GM18502 (cell line): ENCODE data around the gene MRPS35.
A peak's percentile ranks its signal among the peaks of the same experiment; 100 is the strongest.
"Not testable (repeated sequence)": the region's sequence is repeated elsewhere in the genome, so short reads cannot be mapped to it uniquely, and the experiment has no call there.

ENCODE experiments used
- ATAC-seq: cut with Tn5 transposase; IDR thresholded peaks from one replicate; pipeline ENCODE4 v1.9.1; 2021; ENCODE audit warnings: mild to moderate bottlenecking; ENCODE audit not compliant: unreplicated experiment, poor library complexity

MRPS35 gene

GRCh38 chr12:27707216-27707615, 3.4 kb upstream of the MRPS35 start:
- ATAC-seq = no peak

GRCh38 chr12:27709212-27709931, 1.3 kb upstream of the MRPS35 start:
- no peak for ATAC-seq

- peak; percentile 52 for ATAC-seq
Observed at GRCh38 chr12:27709932-27710591, 570 bp upstream of the MRPS35 start.

GRCh38 chr12:27711317-27711682, 668 bp downstream of the MRPS35 start:
- ATAC-seq = peak; percentile 26

- ATAC-seq = no peak
Observed at GRCh38 chr12:27711967-27712366, 1.3 kb downstream of the MRPS35 start.

GRCh38 chr12:27723212-27723611, 12.6 kb downstream of the MRPS35 start:
- no peak for ATAC-seq

GRCh38 chr12:27730097-27730588, 19.5 kb downstream of the MRPS35 start:
- ATAC-seq = no peak

- peak; percentile 52 for ATAC-seq
Observed at GRCh38 chr12:27732281-27732680, 21.6 kb downstream of the MRPS35 start.

GRCh38 chr12:27733052-27733656, 22.5 kb downstream of the MRPS35 start:
- peak; percentile 79 for ATAC-seq

- no peak for ATAC-seq
Observed at GRCh38 chr12:27733791-27734190, 23.2 kb downstream of the MRPS35 start.

- not testable (repeated sequence) for ATAC-seq
Observed at GRCh38 chr12:27734321-27734720, 23.7 kb downstream of the MRPS35 start.

GRCh38 chr12:27743601-27744000, 33.0 kb downstream of the MRPS35 start:
- ATAC-seq = no peak

GRCh38 chr12:27745734-27746133, 35.1 kb downstream of the MRPS35 start:
- ATAC-seq = not testable (repeated sequence)

- ATAC-seq = no peak
Observed at GRCh38 chr12:27747111-27747820, 36.6 kb downstream of the MRPS35 start.

- ATAC-seq = no peak
Observed at GRCh38 chr12:27751386-27752047, 40.9 kb downstream of the MRPS35 start.

- no peak for ATAC-seq
Observed at GRCh38 chr12:27754795-27755194, 44.2 kb downstream of the MRPS35 start.

- ATAC-seq = no peak
Observed at GRCh38 chr12:27756670-27757195, 46.1 kb downstream of the MRPS35 start.

- ATAC-seq = no peak
Observed at GRCh38 chr12:27762757-27763156, 52.1 kb downstream of the MRPS35 start.

GRCh38 chr12:27766587-27766986, 56.0 kb downstream of the MRPS35 start:
- peak; percentile 73 for ATAC-seq

- no peak for ATAC-seq
Observed at GRCh38 chr12:27769142-27769673, 58.6 kb downstream of the MRPS35 start.
